Caco-2 (cell line): ENCODE results near the gene TNRC6C. TPM values are rescaled to one million over a fixed set of nuclear protein-coding genes. Genes with fewer than 3 reads are reported as not detected.
A peak's percentile ranks its signal among the peaks of the same experiment; 100 is the strongest.

Experiments
- BruUV-seq: library from RNA; stranded (reverse); fragments of 400-500 nt; replicated peaks from 2 replicates; lab custom pipeline; 2021; lab: Mats Ljungman, UMichigan
- CTCF ChIA-PET: fragments of 300-600 bp; sonication (Branson Sonifier 250); formaldehyde crosslinking; loops from one replicate; lab custom pipeline; 2022; ENCODE audit warnings: antibody characterized with exemption; lab: Charles Lee
- POLR2A ChIA-PET: fragments of 300-600 bp; sonication (Branson Sonifier 250); formaldehyde crosslinking; loops from one replicate; lab custom pipeline; 2022; ENCODE audit warnings: antibody characterized with exemption; lab: Charles Lee
- DNase-seq, 2 experiments: peaks; one replicate each; pipeline versions ENCODE4 v3.0.0 to v3.0.0-alpha.2; 2020 to 2022
- H3K27me3 ChIP-seq: replicated peaks from 2 replicates; pipeline ENCODE4 v1.6.0; 2011; ENCODE audit warnings: low read length; ENCODE audit not compliant: control insufficient read depth, insufficient read depth
- H3K36me3 ChIP-seq: 2 replicates; pipeline ENCODE4 v1.5.1; 2011; ENCODE audit warnings: low read length; ENCODE audit not compliant: control insufficient read depth, insufficient read depth
- H3K4me1 ChIP-seq: fragments of 250-450 bp; sonication (Bioruptor Pico); 2 replicates; pipeline ENCODE4 v1.5.1; 2020; ENCODE audit warnings: mild to moderate bottlenecking
- H3K4me3 ChIP-seq: 2 replicates; pipeline ENCODE4 v1.5.1; 2011; ENCODE audit warnings: low read depth, mild to moderate bottlenecking, control low read depth, low read length
- H3K9me3 ChIP-seq: fragments of 250-450 bp; sonication (Bioruptor Pico); 2 replicates; pipeline ENCODE4 v1.5.1; 2020; ENCODE audit warnings: mild to moderate bottlenecking, moderate library complexity
- H3K27ac Mint-ChIP-seq: one replicate; pipeline ENCODE4 v1.8.0; 2022; ENCODE audit warnings: mixed read lengths; ENCODE audit not compliant: unreplicated experiment
- H3K27me3 Mint-ChIP-seq: one replicate; pipeline ENCODE4 v1.8.0; 2022; ENCODE audit warnings: mixed read lengths; ENCODE audit not compliant: insufficient read depth, unreplicated experiment
- H3K36me3 Mint-ChIP-seq: one replicate; pipeline ENCODE4 v1.8.0; 2022; ENCODE audit warnings: mild to moderate bottlenecking, mixed read lengths; ENCODE audit not compliant: insufficient read depth, unreplicated experiment
- H3K4me1 Mint-ChIP-seq: one replicate; pipeline ENCODE4 v1.8.0; 2022; ENCODE audit warnings: low read depth, mixed read lengths; ENCODE audit not compliant: unreplicated experiment
- H3K4me3 Mint-ChIP-seq: one replicate; pipeline ENCODE4 v1.8.0; 2022; ENCODE audit warnings: mild to moderate bottlenecking, moderate library complexity, mixed read lengths; ENCODE audit not compliant: unreplicated experiment
- H3K9me3 Mint-ChIP-seq: one replicate; pipeline ENCODE4 v1.8.0; 2022; ENCODE audit warnings: mixed read lengths; ENCODE audit not compliant: unreplicated experiment
- intact Hi-C: fragments of 100-400 bp; cut with micrococcal nuclease; formaldehyde crosslinking; loops from one replicate; pipeline ENCODE4 v1.10.0; 2022; ENCODE audit not compliant: unreplicated experiment
- total RNA-seq: library from RNA; stranded (reverse); gene quantifications from 2 replicates; pipeline ENCODE4 v1.2.3, GENCODE V29; 2022
- TF ChIP-seq, protein P1 (sequence below), 2 experiments: fragments of 200-600 bp in 1 of 2; IDR thresholded peaks; 1 replicate in 1 of 2; 2 replicates in 1 of 2; pipeline versions ENCODE4 v1.5.1 to v1.8.0; 2011 to 2022; ENCODE audit warnings: antibody characterized with exemption in 1 of 2, control low read depth in 1 of 2, inconsistent platforms in 1 of 2, low read depth in 1 of 2, low read length in 1 of 2, mild to moderate bottlenecking in 1 of 2, moderate library complexity in 1 of 2; ENCODE audit not compliant: insufficient read depth in 1 of 2, severe bottlenecking in 1 of 2, unreplicated experiment in 1 of 2

TNRC6C gene
- total RNA-seq, 1 experiment from 2014 or later, result 17.9 TPM

DNA sequence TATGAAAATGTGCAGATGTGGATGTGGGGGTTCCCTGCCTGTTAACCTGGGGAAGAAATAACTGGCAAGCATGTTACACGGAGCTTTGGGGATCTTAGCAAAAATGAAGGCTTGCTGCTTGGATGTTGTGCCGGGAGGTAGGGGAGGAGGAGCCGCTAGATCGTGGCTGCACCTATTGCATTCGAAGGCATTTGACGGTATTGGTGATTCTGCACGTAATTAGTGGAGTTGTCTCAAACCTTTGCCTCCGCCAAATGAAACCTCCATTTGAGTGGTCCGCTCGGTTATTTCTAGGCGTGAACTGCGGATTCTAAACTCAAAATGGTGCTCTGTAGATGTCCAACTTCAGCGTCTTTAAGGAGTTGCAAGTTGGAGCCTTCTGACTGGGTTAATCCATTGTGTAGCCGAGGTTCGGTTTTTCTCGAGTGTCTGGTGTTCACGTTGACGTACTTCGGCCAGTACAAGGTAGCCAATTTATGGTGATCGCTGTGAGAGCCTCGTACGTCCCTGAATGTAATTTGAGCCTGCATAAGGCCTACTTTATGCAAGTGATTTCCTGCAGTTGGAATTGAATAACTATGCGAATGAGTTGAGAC lies 1.5 kb downstream of the TNRC6C start:
- Histone ChIP-seq H3K36me3 (no peaks in the 10 kb centered on the region), H3K4me1 (peaks cover 3% of the 10 kb centered on the region), H3K4me3 (peak overlapping the region; percentile 61), H3K27me3 (no peaks in the 10 kb centered on the region), H3K9me3 (no peaks in the 10 kb centered on the region)
- Mint-ChIP-seq H3K36me3 (peaks cover 15% of the 10 kb centered on the region), H3K27me3 (peaks cover 20% of the 10 kb centered on the region), H3K4me1 (peaks cover 6% of the 10 kb centered on the region), H3K9me3 (no peaks in the 10 kb centered on the region), H3K4me3 (peak overlapping the region; percentile 77), H3K27ac (no peak overlapping the region)
- ChIA-PET CTCF (no interaction called here), POLR2A (no interaction called here)
- TF ChIP-seq, protein P1, sequence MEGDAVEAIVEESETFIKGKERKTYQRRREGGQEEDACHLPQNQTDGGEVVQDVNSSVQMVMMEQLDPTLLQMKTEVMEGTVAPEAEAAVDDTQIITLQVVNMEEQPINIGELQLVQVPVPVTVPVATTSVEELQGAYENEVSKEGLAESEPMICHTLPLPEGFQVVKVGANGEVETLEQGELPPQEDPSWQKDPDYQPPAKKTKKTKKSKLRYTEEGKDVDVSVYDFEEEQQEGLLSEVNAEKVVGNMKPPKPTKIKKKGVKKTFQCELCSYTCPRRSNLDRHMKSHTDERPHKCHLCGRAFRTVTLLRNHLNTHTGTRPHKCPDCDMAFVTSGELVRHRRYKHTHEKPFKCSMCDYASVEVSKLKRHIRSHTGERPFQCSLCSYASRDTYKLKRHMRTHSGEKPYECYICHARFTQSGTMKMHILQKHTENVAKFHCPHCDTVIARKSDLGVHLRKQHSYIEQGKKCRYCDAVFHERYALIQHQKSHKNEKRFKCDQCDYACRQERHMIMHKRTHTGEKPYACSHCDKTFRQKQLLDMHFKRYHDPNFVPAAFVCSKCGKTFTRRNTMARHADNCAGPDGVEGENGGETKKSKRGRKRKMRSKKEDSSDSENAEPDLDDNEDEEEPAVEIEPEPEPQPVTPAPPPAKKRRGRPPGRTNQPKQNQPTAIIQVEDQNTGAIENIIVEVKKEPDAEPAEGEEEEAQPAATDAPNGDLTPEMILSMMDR (IDR thresholded peaks at IDR 0.05; ENCODE audit: insufficient read depth in 1 of 2, low read depth in 1 of 2, low read length in 1 of 2, severe bottlenecking in 1 of 2, unreplicated experiment in 1 of 2), result no peak
- intact Hi-C loops, result no loop called here
- no TSS peak for BruUV-seq
- no peak for DNase-seq

DNA sequence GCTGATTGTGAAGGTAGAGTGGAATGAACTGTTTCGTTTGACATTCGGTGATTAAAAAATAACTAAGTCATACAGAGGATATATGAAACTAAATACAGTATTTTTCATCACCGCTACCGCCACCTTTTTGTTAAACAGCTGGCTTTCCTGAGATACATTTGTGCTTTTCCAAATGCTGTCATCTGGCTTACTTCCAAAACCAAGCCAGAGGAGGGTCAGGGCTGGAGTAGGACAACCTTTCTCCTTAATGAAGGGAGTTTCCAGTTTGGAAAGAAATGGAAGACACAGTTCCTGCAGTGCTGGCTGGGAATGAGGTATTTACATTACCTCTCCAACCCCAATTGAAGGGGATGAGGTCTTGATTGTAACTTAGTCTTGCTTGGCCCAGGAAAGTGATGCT lies 3.2 kb downstream of the TNRC6C start:
- Histone ChIP-seq H3K9me3 (no peaks in the 10 kb centered on the region), H3K36me3 (no peaks in the 10 kb centered on the region), H3K4me3 (no peak overlapping the region), H3K4me1 (peaks cover 3% of the 10 kb centered on the region), H3K27me3 (no peaks in the 10 kb centered on the region)
- POLR2A ChIA-PET, result no interaction called here
- no TSS peak for BruUV-seq
- peaks cover 15% of the 10 kb centered on the region for H3K36me3 Mint-ChIP-seq
- TF ChIP-seq, protein P1 (IDR thresholded peaks at IDR 0.05; ENCODE audit: insufficient read depth in 1 of 2, low read depth in 1 of 2, low read length in 1 of 2, severe bottlenecking in 1 of 2, unreplicated experiment in 1 of 2), result no peak
- no peak overlapping the region for H3K4me3 Mint-ChIP-seq
- DNase-seq, result no peak
- intact Hi-C loops, result no loop called here
- no peak overlapping the region for H3K27ac Mint-ChIP-seq
- no peaks in the 10 kb centered on the region for H3K9me3 Mint-ChIP-seq
- CTCF ChIA-PET, result no interaction called here
- peaks cover 6% of the 10 kb centered on the region for H3K4me1 Mint-ChIP-seq
- peaks cover 12% of the 10 kb centered on the region for H3K27me3 Mint-ChIP-seq

DNA sequence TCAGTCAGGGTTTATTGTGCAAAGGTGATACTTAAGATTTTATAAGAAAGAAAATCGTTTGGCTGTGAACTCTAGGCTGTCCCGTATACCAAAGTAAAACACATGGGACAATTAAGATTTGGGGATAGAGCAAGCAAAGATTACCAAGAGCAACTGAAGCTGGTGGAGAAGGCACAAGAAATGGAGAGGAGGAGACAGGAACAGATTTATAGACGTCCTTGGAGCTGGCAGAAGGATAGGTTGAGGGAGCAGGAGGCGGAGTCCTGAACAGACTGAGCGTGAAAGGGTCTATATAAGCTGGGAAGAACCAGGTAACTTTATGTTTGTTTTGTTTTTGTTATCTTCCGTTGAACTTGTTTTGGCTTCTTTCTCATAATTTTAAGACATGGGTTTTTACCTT lies 3.8 kb downstream of the TNRC6C start:
- intact Hi-C loops, result no loop called here
- H3K27me3 ChIP-seq, result no peaks in the 10 kb centered on the region
- no TSS peak for BruUV-seq
- no peaks in the 10 kb centered on the region for H3K9me3 ChIP-seq
- ChIA-PET CTCF (no interaction called here), POLR2A (no interaction called here)
- H3K27ac Mint-ChIP-seq, result no peak overlapping the region
- no peak overlapping the region for H3K4me3 ChIP-seq
- DNase-seq, result no peak
- peaks cover 3% of the 10 kb centered on the region for H3K4me1 ChIP-seq
- no peaks in the 10 kb centered on the region for H3K36me3 ChIP-seq
- TF ChIP-seq, protein P1 (IDR thresholded peaks at IDR 0.05; ENCODE audit: insufficient read depth in 1 of 2, low read depth in 1 of 2, low read length in 1 of 2, severe bottlenecking in 1 of 2, unreplicated experiment in 1 of 2), result no peak
- peaks cover 5% of the 10 kb centered on the region for H3K27me3 Mint-ChIP-seq
- H3K4me1 Mint-ChIP-seq, result peaks cover 6% of the 10 kb centered on the region
- peaks cover 13% of the 10 kb centered on the region for H3K36me3 Mint-ChIP-seq
- no peaks in the 10 kb centered on the region for H3K9me3 Mint-ChIP-seq
- H3K4me3 Mint-ChIP-seq, result no peak overlapping the region
